ENCODE results near the gene SPRR5. TPM values are rescaled to one million over a fixed set of nuclear protein-coding genes. Genes with fewer than 3 reads are reported as not detected.

The SPRR5 gene
- total RNA-seq, 1 donor from 2014 or later, result not detected

GRCh38 chr1:152962876-152963415 lies 15.9 kb downstream of the SPRR5 start:
- no peak overlapping the region for H3K4me3 Mint-ChIP-seq
- H3K9me3 Mint-ChIP-seq, result no peaks in the 10 kb centered on the region
- H3K27me3 Mint-ChIP-seq, result peaks cover 2% of the 10 kb centered on the region
- H3K4me1 Mint-ChIP-seq, result peaks cover 8% of the 10 kb centered on the region
- ChIA-PET CTCF (no interaction called here), POLR2A (no interaction called here)
- DNase-seq (no peak), ATAC-seq (ENCODE audit: low read depth) (no peak)
- no peaks in the 10 kb centered on the region for H3K36me3 Mint-ChIP-seq (ENCODE audit: low read depth)
- intact Hi-C loops (cut with micrococcal nuclease), result no loop called here
- H3K27ac Mint-ChIP-seq, result no peak overlapping the region
- TF ChIP-seq CTCF (IDR thresholded peaks at IDR 0.05), result no peak

- ATAC-seq (ENCODE audit: low read depth) (no peak), DNase-seq (no peak)
- Mint-ChIP-seq H3K4me3 (no peak overlapping the region), H3K27ac (no peak overlapping the region), H3K9me3 (no peaks in the 10 kb centered on the region), H3K4me1 (peaks cover 8% of the 10 kb centered on the region), H3K27me3 (peaks cover 2% of the 10 kb centered on the region), H3K36me3 (ENCODE audit: low read depth) (no peaks in the 10 kb centered on the region)
- CTCF ChIA-PET, result interaction anchor here (0.6 kb wide), 1 partner anchor 191 kb away, joined by 3 read pairs; no protein-coding TSS in a partner anchor
- intact Hi-C loops (cut with micrococcal nuclease), result no loop called here
- no peak for TF ChIP-seq CTCF (IDR thresholded peaks at IDR 0.05)
- POLR2A ChIA-PET, result no interaction called here
Measured at GRCh38 chr1:152964536-152964935, 17.5 kb downstream of the SPRR5 start.

GRCh38 chr1:152965853-152966252 lies 18.8 kb downstream of the SPRR5 start:
- Mint-ChIP-seq H3K4me1 (peaks cover 6% of the 10 kb centered on the region), H3K27me3 (peaks cover 2% of the 10 kb centered on the region), H3K27ac (no peak overlapping the region), H3K9me3 (no peaks in the 10 kb centered on the region), H3K36me3 (ENCODE audit: low read depth) (no peaks in the 10 kb centered on the region), H3K4me3 (no peak overlapping the region)
- ChIA-PET POLR2A (no interaction called here), CTCF (no interaction called here)
- intact Hi-C loops (cut with micrococcal nuclease), result no loop called here
- DNase-seq, result no peak
- no peak for TF ChIP-seq CTCF (IDR thresholded peaks at IDR 0.05)
- no peak for ATAC-seq (ENCODE audit: low read depth)

GRCh38 chr1:152967201-152967600 lies 20.2 kb downstream of the SPRR5 start:
- H3K36me3 Mint-ChIP-seq (ENCODE audit: low read depth), result no peaks in the 10 kb centered on the region
- no peak for TF ChIP-seq CTCF (IDR thresholded peaks at IDR 0.05)
- DNase-seq, result no peak
- H3K4me1 Mint-ChIP-seq, result no peaks in the 10 kb centered on the region
- ChIA-PET CTCF (no interaction called here), POLR2A (no interaction called here)
- no peak for ATAC-seq (ENCODE audit: low read depth)
- intact Hi-C loops (cut with micrococcal nuclease), result no loop called here
- H3K27me3 Mint-ChIP-seq, result peaks cover 7% of the 10 kb centered on the region
- H3K4me3 Mint-ChIP-seq, result no peak overlapping the region
- H3K27ac Mint-ChIP-seq, result no peak overlapping the region
- no peaks in the 10 kb centered on the region for H3K9me3 Mint-ChIP-seq

- no peak overlapping the region for H3K4me3 Mint-ChIP-seq
- TF ChIP-seq CTCF (IDR thresholded peaks at IDR 0.05), result no peak
- no peaks in the 10 kb centered on the region for H3K4me1 Mint-ChIP-seq
- no peak overlapping the region for H3K27ac Mint-ChIP-seq
- no peaks in the 10 kb centered on the region for H3K36me3 Mint-ChIP-seq (ENCODE audit: low read depth)
- ChIA-PET CTCF (no interaction called here), POLR2A (no interaction called here)
- DNase-seq (no peak), ATAC-seq (ENCODE audit: low read depth) (no peak)
- intact Hi-C loops (cut with micrococcal nuclease), result no loop called here
- H3K27me3 Mint-ChIP-seq, result peaks cover 7% of the 10 kb centered on the region
- no peaks in the 10 kb centered on the region for H3K9me3 Mint-ChIP-seq
Measured at GRCh38 chr1:152968248-152968647, 21.2 kb downstream of the SPRR5 start.
